Thyroid gland (tissue), 4 donors: ENCODE data around the gene FER.

Experiments used
- CTCF ChIP-seq, 6 experiments: fragments of 200-600 bp in 3 of 6; fragments of 450-650 bp in 3 of 6; sonication (generic) in 3 of 6; IDR thresholded peaks; one replicate each; pipeline ENCODE4 v1.5.1; 2016 to 2019; ENCODE audit warnings: antibody characterized with exemption in 6 of 6, mild to moderate bottlenecking in 2 of 6, inconsistent platforms in 1 of 6, moderate library complexity in 1 of 6
- POLR2A ChIP-seq, 2 donors: fragments of 450-650 bp; IDR thresholded peaks; one replicate each; pipeline ENCODE4 v1.6.1; 2017; ENCODE audit warnings: antibody characterized with exemption in 2 of 2, mild to moderate bottlenecking in 2 of 2, moderate library complexity in 1 of 2

- no peak for TF ChIP-seq CTCF (IDR thresholded peaks at IDR 0.05)
- TF ChIP-seq POLR2A (IDR thresholded peaks at IDR 0.05) = no peak
Measured at GRCh38 chr5:108905805-108906204, 158.1 kb downstream of the FER start.
